Fibroblast of pulmonary artery (primary cell): ENCODE measurements around the gene MARCHF11.

ENCODE experiments used
- DNase-seq: peaks from one replicate; pipeline ENCODE4 v3.0.0-alpha.2; 2010; ENCODE audit warnings: low read depth
- H3K4me3 ChIP-seq: replicated peaks from 2 replicates; pipeline ENCODE4 v1.5.1; 2011; ENCODE audit warnings: low read depth, mild to moderate bottlenecking, control low read depth, low read length, moderate library complexity
- CTCF ChIP-seq: IDR thresholded peaks from 2 replicates; pipeline ENCODE4 v1.5.1; 2011; ENCODE audit warnings: mild to moderate bottlenecking, control low read depth, low read length, inconsistent platforms; ENCODE audit errors: missing control alignments

The MARCHF11 gene

GRCh38 chr5:16147179-16147900, 32.3 kb downstream of the MARCHF11 start:
- no peak overlapping the region for H3K4me3 ChIP-seq
- no peak for DNase-seq
- TF ChIP-seq CTCF = no peak

GRCh38 chr5:16144416-16144815, 35.2 kb downstream of the MARCHF11 start:
- H3K4me3 ChIP-seq = no peak overlapping the region
- DNase-seq = no peak
- TF ChIP-seq CTCF = no peak

GRCh38 chr5:16143361-16144049, 36.1 kb downstream of the MARCHF11 start:
- no peak for TF ChIP-seq CTCF
- no peak for DNase-seq
- no peak overlapping the region for H3K4me3 ChIP-seq

GRCh38 chr5:16140944-16141343, 38.6 kb downstream of the MARCHF11 start:
- TF ChIP-seq CTCF = no peak
- no peak for DNase-seq
- no peak overlapping the region for H3K4me3 ChIP-seq

- DNase-seq = no peak
- no peak overlapping the region for H3K4me3 ChIP-seq
- TF ChIP-seq CTCF = no peak
Observed at GRCh38 chr5:16140417-16140816, 39.2 kb downstream of the MARCHF11 start.

GRCh38 chr5:16137177-16137576, 42.4 kb downstream of the MARCHF11 start:
- DNase-seq = no peak
- no peak overlapping the region for H3K4me3 ChIP-seq
- no peak for TF ChIP-seq CTCF
